Lower leg skin (tissue), 3 donors: ENCODE data around the gene PRTN3.

Experiments used
- CTCF ChIP-seq, 3 donors: fragments of 450-650 bp; IDR thresholded peaks; one replicate each; pipeline ENCODE4 v1.5.1; 2016; ENCODE audit warnings: antibody characterized with exemption in 3 of 3, mild to moderate bottlenecking in 3 of 3, moderate library complexity in 2 of 3
- POLR2A ChIP-seq, 2 donors: fragments of 450-650 bp; IDR thresholded peaks; one replicate each; pipeline ENCODE4 v1.6.1; 2016 to 2017; ENCODE audit warnings: antibody characterized with exemption in 2 of 2, mild to moderate bottlenecking in 1 of 2, moderate library complexity in 1 of 2

- TF ChIP-seq CTCF (IDR thresholded peaks at IDR 0.05) = no peak
- no peak for TF ChIP-seq POLR2A (IDR thresholded peaks at IDR 0.05)
These were observed 12.3 kb downstream of the PRTN3 start for GRCh38 chr19:853014-853585.
